SK-N-SH (cell line): ENCODE data around the gene MEIS1. TPM values are rescaled to one million over a fixed set of nuclear protein-coding genes. Genes with fewer than 3 reads are reported as not detected.

Source experiments
- CTCF ChIA-PET: fragments of 300-600, 350-600 bp; formaldehyde crosslinking; extraction: SDS; loops from one replicate; lab custom pipeline; 2021; lab: Yijun Ruan, JAX
- POLR2A ChIA-PET: fragments of 350-600 bp; sonication (Branson Sonifier 250); formaldehyde crosslinking; extraction: SDS; loops from one replicate; lab custom pipeline; 2020; ENCODE audit warnings: antibody characterized with exemption, inconsistent platforms; lab: Yijun Ruan, JAX
- DNase-seq: peaks from one replicate; pipeline ENCODE4 v3.0.0; 2012
- H2AFZ ChIP-seq: fragments of 200-600 bp; sonication (generic); 2 replicates; pipeline ENCODE4 v1.8.1; 2016; ENCODE audit warnings: antibody characterized with exemption, mild to moderate bottlenecking, low read depth
- H3F3A ChIP-seq: fragments of 200-600 bp; sonication (generic); replicated peaks from 2 replicates; pipeline ENCODE3; 2016; ENCODE audit warnings: antibody characterized with exemption, mild to moderate bottlenecking; ENCODE audit not compliant: insufficient read depth
- H3K27ac ChIP-seq, 2 experiments: fragments of 200-500 bp in 1 of 2; fragments of 200-600 bp in 1 of 2; sonication (Bioruptor generic) in 1 of 2; sonication (generic), shearing (Covaris generic) in 1 of 2; 2 replicates each; pipeline versions ENCODE4 v1.5.1 to v1.6.1; 2014 to 2016; ENCODE audit warnings: low read depth in 2 of 2, inconsistent platforms in 1 of 2, low read length in 1 of 2, mild to moderate bottlenecking in 1 of 2, mixed read lengths in 1 of 2
- H3K27me3 ChIP-seq: fragments of 200-600 bp; sonication (generic), shearing (Covaris generic); 2 replicates; pipeline ENCODE4 v1.6.1; 2016; ENCODE audit warnings: mixed run types; ENCODE audit not compliant: insufficient read depth
- H3K36me3 ChIP-seq, 2 experiments: fragments of 200-500 bp in 1 of 2; fragments of 200-600 bp in 1 of 2; sonication (Bioruptor generic) in 1 of 2; sonication (generic) in 1 of 2; replicated peaks in 1 of 2; 2 replicates each; pipeline versions ENCODE3 to v1.5.1; 2014 to 2016; ENCODE audit warnings: low read length in 1 of 2, mild to moderate bottlenecking in 1 of 2; ENCODE audit not compliant: insufficient read depth in 2 of 2, control insufficient read depth in 1 of 2
- H3K4me1 ChIP-seq, 2 experiments: fragments of 200-500 bp in 1 of 2; fragments of 200-600 bp in 1 of 2; sonication (Bioruptor generic) in 1 of 2; sonication (generic), shearing (Covaris generic) in 1 of 2; 2 replicates each; pipeline versions ENCODE4 v1.5.1 to v1.6.1; 2014 to 2016; ENCODE audit warnings: low read depth in 1 of 2, low read length in 1 of 2, mixed run types in 1 of 2; ENCODE audit not compliant: insufficient read depth in 2 of 2, control insufficient read depth in 1 of 2
- H3K4me2 ChIP-seq: fragments of 200-600 bp; sonication (generic), shearing (Covaris generic); 2 replicates; pipeline ENCODE4 v1.6.1; 2017; ENCODE audit warnings: mixed run types
- H3K4me3 ChIP-seq, 2 experiments: fragments of 200-500 bp in 1 of 2; fragments of 200-600 bp in 1 of 2; sonication (Bioruptor generic) in 1 of 2; sonication (generic), shearing (Covaris generic) in 1 of 2; 2 replicates each; pipeline versions ENCODE4 v1.5.1 to v1.8.1; 2014 to 2016; ENCODE audit warnings: low read depth in 2 of 2, inconsistent platforms in 1 of 2, low read length in 1 of 2, mild to moderate bottlenecking in 1 of 2, mixed read lengths in 1 of 2, moderate library complexity in 1 of 2
- H3K79me2 ChIP-seq: fragments of 200-600 bp; sonication (generic); 2 replicates; pipeline ENCODE4 v1.8.1; 2017; ENCODE audit warnings: mild to moderate bottlenecking; ENCODE audit not compliant: insufficient read depth
- H3K9ac ChIP-seq: fragments of 200-600 bp; sonication (generic); 2 replicates; pipeline ENCODE4 v1.6.1; 2017; ENCODE audit warnings: mixed run types
- H3K9me2 ChIP-seq: fragments of 200-600 bp; sonication (generic); 2 replicates; pipeline ENCODE4 v1.6.1; 2017; ENCODE audit warnings: mixed run types
- H3K9me3 ChIP-seq: fragments of 200-600 bp; sonication (generic); 2 replicates; pipeline ENCODE4 v1.6.1; 2017; ENCODE audit warnings: mixed run types, mild to moderate bottlenecking, moderate library complexity
- H4K20me1 ChIP-seq: fragments of 200-600 bp; sonication (generic); 2 replicates; pipeline ENCODE4 v1.6.1; 2017; ENCODE audit warnings: mild to moderate bottlenecking, mixed run types; ENCODE audit not compliant: insufficient read depth
- CHD2 ChIP-seq: fragments of 150-350 bp; IDR thresholded peaks from 2 replicates; pipeline ENCODE4 v1.6.1; 2018; ENCODE audit warnings: low read length; ENCODE audit not compliant: partially characterized antibody
- ELF1 ChIP-seq: IDR thresholded peaks from 2 replicates; pipeline ENCODE4 v1.4.0; 2012
- EZH2phosphoT487 ChIP-seq: fragments of 200-600 bp; sonication (generic); IDR thresholded peaks from 2 replicates; pipeline ENCODE4 v1.6.1; 2017; ENCODE audit warnings: low read depth, mixed run types, mild to moderate bottlenecking, antibody characterized with exemption, moderate library complexity, borderline replicate concordance
- FOSL2 ChIP-seq: IDR thresholded peaks from 2 replicates; pipeline ENCODE4 v1.4.0; 2012; ENCODE audit warnings: low read depth, mild to moderate bottlenecking, moderate library complexity, borderline replicate concordance
- FOXM1 ChIP-seq: IDR thresholded peaks from 2 replicates; pipeline ENCODE4 v1.4.0; 2012; ENCODE audit warnings: low read depth, mild to moderate bottlenecking
- GATA2 ChIP-seq: sonication (generic); formaldehyde crosslinking; IDR thresholded peaks from 2 replicates; pipeline ENCODE4 v1.5.0; 2020; ENCODE audit warnings: mild to moderate bottlenecking, missing genetic modification reagents
- MXI1 ChIP-seq: IDR thresholded peaks from 2 replicates; pipeline ENCODE4 v1.6.1; 2012; ENCODE audit warnings: mild to moderate bottlenecking, low read depth, low read length, improper control_type of control experiment
- NFIC ChIP-seq: IDR thresholded peaks from 2 replicates; pipeline ENCODE4 v1.4.0; 2012; ENCODE audit warnings: borderline replicate concordance
- POLR2AphosphoS5 ChIP-seq: IDR thresholded peaks from 2 replicates; pipeline ENCODE4 v1.6.1; 2012; ENCODE audit warnings: low read depth, low read length
- RXRA ChIP-seq: IDR thresholded peaks from 2 replicates; pipeline ENCODE4 v1.4.0; 2012; ENCODE audit warnings: low read depth, mild to moderate bottlenecking, borderline replicate concordance
- SIN3A ChIP-seq: IDR thresholded peaks from 2 replicates; pipeline ENCODE4 v1.6.1; 2012; ENCODE audit warnings: low read depth, mild to moderate bottlenecking, low read length, moderate library complexity, borderline replicate concordance
- TEAD4 ChIP-seq: IDR thresholded peaks from 2 replicates; pipeline ENCODE4 v1.4.0; 2012; ENCODE audit warnings: mild to moderate bottlenecking, borderline replicate concordance; ENCODE audit not compliant: insufficient read depth
- YY1 ChIP-seq: IDR thresholded peaks from 2 replicates; pipeline ENCODE4 v1.4.0; 2012; ENCODE audit warnings: low read depth, mild to moderate bottlenecking
- WGBS: methylation state at CpG from one replicate; pipeline ENCODE4 v1.1.6; 2017; ENCODE audit warnings: low lambda C conversion rate; 5-methylcytosine and 5-hydroxymethylcytosine counted together
- polyA plus RNA-seq, 3 experiments: library from polyadenylated mRNA; depleted of rRNA; stranded (reverse); fragments of >200 nt; gene quantifications; 2 replicates each; pipeline ENCODE4 v1.2.3, GENCODE V29; 2012
- TF ChIP-seq, protein P1 (sequence below): fragments of 150-350 bp; IDR thresholded peaks from 2 replicates; pipeline ENCODE4 v1.6.1; 2016; ENCODE audit warnings: mild to moderate bottlenecking, low read depth, low read length
- TF ChIP-seq, protein P2 (sequence below): IDR thresholded peaks from 2 replicates; pipeline ENCODE4 v1.4.0; 2012; ENCODE audit warnings: low read depth, borderline replicate concordance
- TF ChIP-seq, protein P3 (sequence below): fragments of 150-350 bp; IDR thresholded peaks from 2 replicates; pipeline ENCODE4 v1.6.1; 2017; ENCODE audit warnings: antibody characterized with exemption, low read length, low read depth, borderline replicate concordance
- TF ChIP-seq, protein P4 (sequence below): fragments of 200-600 bp; sonication (generic); IDR thresholded peaks from 2 replicates; pipeline ENCODE4 v1.6.1; 2017; ENCODE audit warnings: antibody characterized with exemption, mild to moderate bottlenecking, moderate library complexity
- TF ChIP-seq, protein P5 (sequence below): IDR thresholded peaks from 2 replicates; pipeline ENCODE4 v1.4.0; 2012; ENCODE audit warnings: low read depth, borderline replicate concordance
- TF ChIP-seq, protein P6 (sequence below): IDR thresholded peaks from 2 replicates; pipeline ENCODE4 v1.6.1; 2012; ENCODE audit warnings: mild to moderate bottlenecking, low read depth, low read length, moderate library complexity

The MEIS1 gene
- polyA plus RNA-seq, 1 of the 3 experiments (the other 2 are of a cell fraction), result 16.9 TPM

DNA sequence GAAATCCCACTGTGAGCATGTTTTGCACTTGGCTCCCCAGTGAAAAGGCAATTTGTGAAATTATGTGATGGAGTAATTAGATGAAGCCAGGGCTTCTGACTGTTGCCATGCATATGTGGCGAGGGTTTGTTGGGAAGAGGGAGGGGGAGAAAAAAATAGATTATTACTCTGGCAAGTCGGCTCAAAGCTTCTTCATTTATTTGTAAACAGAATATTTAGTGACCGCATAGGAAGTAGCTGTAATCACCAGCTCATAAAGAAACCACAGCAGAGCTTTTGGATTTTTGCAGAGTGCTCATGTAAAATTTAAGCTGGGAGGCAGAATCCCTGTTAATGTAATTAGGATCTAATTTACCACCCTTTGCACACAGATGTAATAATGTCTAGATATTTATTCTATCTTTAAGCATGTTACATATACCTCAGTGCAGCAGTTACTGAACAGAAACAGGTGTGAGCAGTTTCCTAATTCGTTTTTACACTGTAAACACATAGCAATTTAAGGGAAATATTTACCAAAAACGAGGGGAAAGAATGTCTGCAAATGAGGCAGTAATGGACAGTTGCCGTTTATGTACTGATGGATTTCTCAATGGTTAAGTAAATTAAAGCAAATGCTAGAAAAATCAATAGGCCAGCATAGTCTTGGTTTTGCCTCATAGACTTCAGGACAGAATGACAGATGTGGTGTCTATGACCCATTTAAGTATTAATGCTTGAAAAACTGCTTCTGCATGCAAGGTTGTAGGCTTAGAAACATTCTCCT is 87.9 kb downstream of the MEIS1 start:
- Histone ChIP-seq H3K27me3 (no peaks in the 10 kb centered on the region), H3K4me3 (no peak overlapping the region), H2AFZ (no peak overlapping the region), H4K20me1 (no peaks in the 10 kb centered on the region; the same call in 1 of the 2 replicates), H3K9me2 (no peaks in the 10 kb centered on the region), H3K4me1 (peaks cover 0 to 19% of the 10 kb centered on the region in 2 experiments; a peak in 2 of 4 replicates), H3K79me2 (0 out of 2 replicates have a peak, but pooled peaks cover 4% of the 10 kb centered on the region), H3K36me3 (peaks cover 12 to 48% of the 10 kb centered on the region in 2 experiments), H3K4me2 (no peak overlapping the region), H3K9ac (no peak overlapping the region), H3K27ac (peak overlapping the region in 1 of 2 experiments; percentile 34; a peak in 1 of 4 replicates), H3K9me3 (no peaks in the 10 kb centered on the region), H3F3A (no peaks in the 10 kb centered on the region)
- TF ChIP-seq TEAD4 (no peak), FOXM1 (no peak), EZH2phosphoT487 (no peak), NFIC (no peak), POLR2AphosphoS5 (no peak), FOSL2 (no peak), MXI1 (no peak), RXRA (no peak), YY1 (no peak), SIN3A (no peak), ELF1 (no peak), GATA2 (CRISPR knock-in tag) (no peak), CHD2 (no peak)
- TF ChIP-seq, protein P1, sequence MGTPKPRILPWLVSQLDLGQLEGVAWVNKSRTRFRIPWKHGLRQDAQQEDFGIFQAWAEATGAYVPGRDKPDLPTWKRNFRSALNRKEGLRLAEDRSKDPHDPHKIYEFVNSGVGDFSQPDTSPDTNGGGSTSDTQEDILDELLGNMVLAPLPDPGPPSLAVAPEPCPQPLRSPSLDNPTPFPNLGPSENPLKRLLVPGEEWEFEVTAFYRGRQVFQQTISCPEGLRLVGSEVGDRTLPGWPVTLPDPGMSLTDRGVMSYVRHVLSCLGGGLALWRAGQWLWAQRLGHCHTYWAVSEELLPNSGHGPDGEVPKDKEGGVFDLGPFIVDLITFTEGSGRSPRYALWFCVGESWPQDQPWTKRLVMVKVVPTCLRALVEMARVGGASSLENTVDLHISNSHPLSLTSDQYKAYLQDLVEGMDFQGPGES, result no peak
- TF ChIP-seq, protein P2, sequence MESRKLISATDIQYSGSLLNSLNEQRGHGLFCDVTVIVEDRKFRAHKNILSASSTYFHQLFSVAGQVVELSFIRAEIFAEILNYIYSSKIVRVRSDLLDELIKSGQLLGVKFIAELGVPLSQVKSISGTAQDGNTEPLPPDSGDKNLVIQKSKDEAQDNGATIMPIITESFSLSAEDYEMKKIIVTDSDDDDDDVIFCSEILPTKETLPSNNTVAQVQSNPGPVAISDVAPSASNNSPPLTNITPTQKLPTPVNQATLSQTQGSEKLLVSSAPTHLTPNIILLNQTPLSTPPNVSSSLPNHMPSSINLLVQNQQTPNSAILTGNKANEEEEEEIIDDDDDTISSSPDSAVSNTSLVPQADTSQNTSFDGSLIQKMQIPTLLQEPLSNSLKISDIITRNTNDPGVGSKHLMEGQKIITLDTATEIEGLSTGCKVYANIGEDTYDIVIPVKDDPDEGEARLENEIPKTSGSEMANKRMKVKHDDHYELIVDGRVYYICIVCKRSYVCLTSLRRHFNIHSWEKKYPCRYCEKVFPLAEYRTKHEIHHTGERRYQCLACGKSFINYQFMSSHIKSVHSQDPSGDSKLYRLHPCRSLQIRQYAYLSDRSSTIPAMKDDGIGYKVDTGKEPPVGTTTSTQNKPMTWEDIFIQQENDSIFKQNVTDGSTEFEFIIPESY, result no peak
- TF ChIP-seq, protein P3, sequence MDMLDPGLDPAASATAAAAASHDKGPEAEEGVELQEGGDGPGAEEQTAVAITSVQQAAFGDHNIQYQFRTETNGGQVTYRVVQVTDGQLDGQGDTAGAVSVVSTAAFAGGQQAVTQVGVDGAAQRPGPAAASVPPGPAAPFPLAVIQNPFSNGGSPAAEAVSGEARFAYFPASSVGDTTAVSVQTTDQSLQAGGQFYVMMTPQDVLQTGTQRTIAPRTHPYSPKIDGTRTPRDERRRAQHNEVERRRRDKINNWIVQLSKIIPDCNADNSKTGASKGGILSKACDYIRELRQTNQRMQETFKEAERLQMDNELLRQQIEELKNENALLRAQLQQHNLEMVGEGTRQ, result no peak
- TF ChIP-seq, protein P4, sequence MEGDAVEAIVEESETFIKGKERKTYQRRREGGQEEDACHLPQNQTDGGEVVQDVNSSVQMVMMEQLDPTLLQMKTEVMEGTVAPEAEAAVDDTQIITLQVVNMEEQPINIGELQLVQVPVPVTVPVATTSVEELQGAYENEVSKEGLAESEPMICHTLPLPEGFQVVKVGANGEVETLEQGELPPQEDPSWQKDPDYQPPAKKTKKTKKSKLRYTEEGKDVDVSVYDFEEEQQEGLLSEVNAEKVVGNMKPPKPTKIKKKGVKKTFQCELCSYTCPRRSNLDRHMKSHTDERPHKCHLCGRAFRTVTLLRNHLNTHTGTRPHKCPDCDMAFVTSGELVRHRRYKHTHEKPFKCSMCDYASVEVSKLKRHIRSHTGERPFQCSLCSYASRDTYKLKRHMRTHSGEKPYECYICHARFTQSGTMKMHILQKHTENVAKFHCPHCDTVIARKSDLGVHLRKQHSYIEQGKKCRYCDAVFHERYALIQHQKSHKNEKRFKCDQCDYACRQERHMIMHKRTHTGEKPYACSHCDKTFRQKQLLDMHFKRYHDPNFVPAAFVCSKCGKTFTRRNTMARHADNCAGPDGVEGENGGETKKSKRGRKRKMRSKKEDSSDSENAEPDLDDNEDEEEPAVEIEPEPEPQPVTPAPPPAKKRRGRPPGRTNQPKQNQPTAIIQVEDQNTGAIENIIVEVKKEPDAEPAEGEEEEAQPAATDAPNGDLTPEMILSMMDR, result no peak
- TF ChIP-seq, protein P5, sequence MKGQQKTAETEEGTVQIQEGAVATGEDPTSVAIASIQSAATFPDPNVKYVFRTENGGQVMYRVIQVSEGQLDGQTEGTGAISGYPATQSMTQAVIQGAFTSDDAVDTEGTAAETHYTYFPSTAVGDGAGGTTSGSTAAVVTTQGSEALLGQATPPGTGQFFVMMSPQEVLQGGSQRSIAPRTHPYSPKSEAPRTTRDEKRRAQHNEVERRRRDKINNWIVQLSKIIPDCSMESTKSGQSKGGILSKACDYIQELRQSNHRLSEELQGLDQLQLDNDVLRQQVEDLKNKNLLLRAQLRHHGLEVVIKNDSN, result no peak
- TF ChIP-seq, protein P6, sequence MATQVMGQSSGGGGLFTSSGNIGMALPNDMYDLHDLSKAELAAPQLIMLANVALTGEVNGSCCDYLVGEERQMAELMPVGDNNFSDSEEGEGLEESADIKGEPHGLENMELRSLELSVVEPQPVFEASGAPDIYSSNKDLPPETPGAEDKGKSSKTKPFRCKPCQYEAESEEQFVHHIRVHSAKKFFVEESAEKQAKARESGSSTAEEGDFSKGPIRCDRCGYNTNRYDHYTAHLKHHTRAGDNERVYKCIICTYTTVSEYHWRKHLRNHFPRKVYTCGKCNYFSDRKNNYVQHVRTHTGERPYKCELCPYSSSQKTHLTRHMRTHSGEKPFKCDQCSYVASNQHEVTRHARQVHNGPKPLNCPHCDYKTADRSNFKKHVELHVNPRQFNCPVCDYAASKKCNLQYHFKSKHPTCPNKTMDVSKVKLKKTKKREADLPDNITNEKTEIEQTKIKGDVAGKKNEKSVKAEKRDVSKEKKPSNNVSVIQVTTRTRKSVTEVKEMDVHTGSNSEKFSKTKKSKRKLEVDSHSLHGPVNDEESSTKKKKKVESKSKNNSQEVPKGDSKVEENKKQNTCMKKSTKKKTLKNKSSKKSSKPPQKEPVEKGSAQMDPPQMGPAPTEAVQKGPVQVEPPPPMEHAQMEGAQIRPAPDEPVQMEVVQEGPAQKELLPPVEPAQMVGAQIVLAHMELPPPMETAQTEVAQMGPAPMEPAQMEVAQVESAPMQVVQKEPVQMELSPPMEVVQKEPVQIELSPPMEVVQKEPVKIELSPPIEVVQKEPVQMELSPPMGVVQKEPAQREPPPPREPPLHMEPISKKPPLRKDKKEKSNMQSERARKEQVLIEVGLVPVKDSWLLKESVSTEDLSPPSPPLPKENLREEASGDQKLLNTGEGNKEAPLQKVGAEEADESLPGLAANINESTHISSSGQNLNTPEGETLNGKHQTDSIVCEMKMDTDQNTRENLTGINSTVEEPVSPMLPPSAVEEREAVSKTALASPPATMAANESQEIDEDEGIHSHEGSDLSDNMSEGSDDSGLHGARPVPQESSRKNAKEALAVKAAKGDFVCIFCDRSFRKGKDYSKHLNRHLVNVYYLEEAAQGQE, result no peak
- ChIA-PET CTCF (interaction anchor here (1.2 kb wide), 1 partner anchor 89 kb away, joined by 4 read pairs; no protein-coding TSS in a partner anchor), POLR2A (no interaction called here)
- no peak for DNase-seq
- 65% methylated on average over 6 of the region's 6 CpGs for WGBS
